Measurements from ENCODE around the gene FBXL4.

The FBXL4 gene

GRCh38 chr6:98959631-98960030, 11.9 kb upstream of the FBXL4 start:
- H3K27ac ChIP-seq = no peak overlapping the region
- TF ChIP-seq, protein P1, sequence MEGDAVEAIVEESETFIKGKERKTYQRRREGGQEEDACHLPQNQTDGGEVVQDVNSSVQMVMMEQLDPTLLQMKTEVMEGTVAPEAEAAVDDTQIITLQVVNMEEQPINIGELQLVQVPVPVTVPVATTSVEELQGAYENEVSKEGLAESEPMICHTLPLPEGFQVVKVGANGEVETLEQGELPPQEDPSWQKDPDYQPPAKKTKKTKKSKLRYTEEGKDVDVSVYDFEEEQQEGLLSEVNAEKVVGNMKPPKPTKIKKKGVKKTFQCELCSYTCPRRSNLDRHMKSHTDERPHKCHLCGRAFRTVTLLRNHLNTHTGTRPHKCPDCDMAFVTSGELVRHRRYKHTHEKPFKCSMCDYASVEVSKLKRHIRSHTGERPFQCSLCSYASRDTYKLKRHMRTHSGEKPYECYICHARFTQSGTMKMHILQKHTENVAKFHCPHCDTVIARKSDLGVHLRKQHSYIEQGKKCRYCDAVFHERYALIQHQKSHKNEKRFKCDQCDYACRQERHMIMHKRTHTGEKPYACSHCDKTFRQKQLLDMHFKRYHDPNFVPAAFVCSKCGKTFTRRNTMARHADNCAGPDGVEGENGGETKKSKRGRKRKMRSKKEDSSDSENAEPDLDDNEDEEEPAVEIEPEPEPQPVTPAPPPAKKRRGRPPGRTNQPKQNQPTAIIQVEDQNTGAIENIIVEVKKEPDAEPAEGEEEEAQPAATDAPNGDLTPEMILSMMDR (IDR thresholded peaks at IDR 0.05; ENCODE audit: low read depth, low read length) = no peak
- H3K4me3 ChIP-seq (ENCODE audit: low read depth, low read length) = no peak overlapping the region
- no peaks in the 10 kb centered on the region for H3K27me3 ChIP-seq (ENCODE audit: insufficient read depth, low read depth, severe bottlenecking)
- no peak for DNase-seq
- H3K36me3 ChIP-seq = no peaks in the 10 kb centered on the region
- no peaks in the 10 kb centered on the region for H3K9me3 ChIP-seq (ENCODE audit: severe bottlenecking)

DNA sequence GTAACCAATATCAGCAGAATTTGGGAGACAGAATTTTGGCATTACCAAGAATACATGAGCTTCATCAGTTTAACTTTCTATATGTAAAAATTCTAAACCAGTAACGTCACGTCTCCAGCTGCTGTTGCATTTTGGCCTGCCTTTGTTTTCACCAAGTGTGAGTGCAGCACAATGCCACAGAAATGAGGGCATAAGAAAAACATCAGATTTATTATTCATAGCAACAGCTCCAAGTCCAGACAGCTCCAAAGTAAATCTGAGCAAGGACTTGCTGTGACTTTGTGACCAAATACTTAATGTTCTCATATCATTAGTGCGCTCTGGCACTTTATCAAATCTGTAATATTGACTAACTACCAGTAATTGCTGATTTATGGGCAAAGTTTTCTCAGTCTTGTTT, 11.0 kb upstream of the FBXL4 start:
- Histone ChIP-seq H3K27ac (no peak overlapping the region), H3K9me3 (ENCODE audit: severe bottlenecking) (no peaks in the 10 kb centered on the region), H3K36me3 (no peaks in the 10 kb centered on the region)

GRCh38 chr6:98957450-98957849, 9.7 kb upstream of the FBXL4 start:
- TF ChIP-seq, protein P1 (IDR thresholded peaks at IDR 0.05; ENCODE audit: low read depth, low read length) = no peak
- DNase-seq = no peak
- Histone ChIP-seq H3K4me3 (ENCODE audit: low read depth, low read length) (no peak overlapping the region), H3K27me3 (ENCODE audit: insufficient read depth, low read depth, severe bottlenecking) (no peaks in the 10 kb centered on the region), H3K9me3 (ENCODE audit: severe bottlenecking) (no peaks in the 10 kb centered on the region), H3K36me3 (no peaks in the 10 kb centered on the region), H3K27ac (no peak overlapping the region)

More for the DNA sequence above, 11.0 kb upstream of the FBXL4 start:
- Histone ChIP-seq H3K4me3 (ENCODE audit: low read depth, low read length) (no peak overlapping the region), H3K27me3 (ENCODE audit: insufficient read depth, low read depth, severe bottlenecking) (no peaks in the 10 kb centered on the region)
- TF ChIP-seq, protein P1 (IDR thresholded peaks at IDR 0.05; ENCODE audit: low read depth, low read length) = no peak
- no peak for DNase-seq

GRCh38 chr6:98949589-98949988, 1.8 kb upstream of the FBXL4 start:
- DNase-seq = no peak
- H3K9me3 ChIP-seq (ENCODE audit: severe bottlenecking) = no peaks in the 10 kb centered on the region
- H3K27ac ChIP-seq = no peak overlapping the region
- H3K4me3 ChIP-seq (ENCODE audit: low read depth, low read length) = no peak overlapping the region
- TF ChIP-seq, protein P1 (IDR thresholded peaks at IDR 0.05; ENCODE audit: low read depth, low read length) = no peak
- 0 out of 2 replicates have a peak, but pooled peaks cover 4% of the 10 kb centered on the region for H3K36me3 ChIP-seq
- H3K27me3 ChIP-seq (ENCODE audit: insufficient read depth, low read depth, severe bottlenecking) = no peaks in the 10 kb centered on the region

DNA sequence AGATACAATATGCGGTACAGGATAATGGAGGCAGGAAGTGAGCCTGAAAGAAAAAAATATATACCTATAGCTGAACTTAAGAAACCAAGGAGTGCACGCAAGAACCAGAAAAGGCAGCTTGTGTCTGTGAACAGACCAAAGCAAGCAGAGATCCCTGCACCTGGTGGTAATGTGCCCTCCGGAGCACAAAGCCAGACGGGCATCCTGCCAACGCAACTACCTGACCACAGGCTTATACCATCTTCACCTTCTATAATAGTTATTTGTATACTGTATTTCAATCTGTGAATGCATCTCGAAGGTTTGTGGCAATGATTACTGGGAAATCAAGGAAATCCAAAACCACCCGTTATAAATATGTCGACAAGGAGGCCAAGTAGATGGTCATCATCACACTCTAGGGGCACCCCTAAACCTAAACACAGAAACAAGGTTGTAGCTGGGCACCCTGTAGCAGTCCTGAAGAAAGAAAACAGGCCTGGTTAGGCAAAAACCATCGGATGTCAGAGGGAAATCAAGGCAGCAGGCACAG, 801 bp downstream of the FBXL4 start:
- Histone ChIP-seq H3K36me3 (0 out of 2 replicates have a peak, but pooled peaks cover 4% of the 10 kb centered on the region), H3K9me3 (ENCODE audit: severe bottlenecking) (no peaks in the 10 kb centered on the region), H3K27me3 (ENCODE audit: insufficient read depth, low read depth, severe bottlenecking) (no peaks in the 10 kb centered on the region), H3K27ac (peak overlapping the region; percentile 97), H3K4me3 (ENCODE audit: low read depth, low read length) (peak overlapping the region; percentile 71)
- TF ChIP-seq, protein P1 (IDR thresholded peaks at IDR 0.05; ENCODE audit: low read depth, low read length) = no peak
- peak; percentile 27 for DNase-seq
